Right ventricle myocardium superior (tissue), 1 donor: Measurements from ENCODE around the gene TCN2. TPM values are rescaled to one million over a fixed set of nuclear protein-coding genes. Genes with fewer than 3 reads are reported as not detected.
"Not testable (repeated sequence)": the region's sequence is repeated elsewhere in the genome, so short reads cannot be mapped to it uniquely, and the experiment has no call there.

ENCODE experiments used
- ATAC-seq: fragments of 200-7000 bp; cut with Tn5 transposase; one replicate; pipeline ENCODE4 v1.9.1; 2020; ENCODE audit warnings: mild to moderate bottlenecking; ENCODE audit not compliant: poor library complexity
- DNase-seq: peaks from one replicate; pipeline ENCODE4 v3.0.0-alpha.2; 2020
- intact Hi-C: fragments of 100-400 bp; cut with DNase I; formaldehyde crosslinking; loops from one replicate; pipeline ENCODE4 v1.11.2; 2022
- long read RNA-seq: library from polyadenylated mRNA; unstranded; transcript quantifications from one replicate; pipeline ENCODE4 v2.0.0, GENCODE V29; 2021
- total RNA-seq: library from RNA; stranded (reverse); fragmentation: NEBNext Ultra II Directional; extraction: Animal tissue kit (Norgen Biotek cat#: 25700); gene quantifications from one replicate; pipeline ENCODE4 v1.2.1, GENCODE V29; 2021
- donor health status: DM: no; HTN: yes; CAD: no; lungs with severe emphysema.

The TCN2 gene
- total RNA-seq = 13.4 TPM
- long read RNA-seq, transcript TCN2-201 (9 exons, 2,535 nt) = major isoform, 32 of 48 reads
- long read RNA-seq, partial matches to known transcripts = 7 of 48 reads
- long read RNA-seq, other reads (novel, unspliced or antisense) = 6 of 48 reads

GRCh38 chr22:30606455-30607299 lies at the start of gene TCN2:
TSS of gene TCN2 (plus strand) at chr22:30607174. CDS start at chr22:30607332, 158 bp downstream.
- DNase-seq (peak; percentile 81), ATAC-seq (peak; percentile 87)
- intact Hi-C loops = no loop called here

- DNase-seq (no peak), ATAC-seq (no peak)
- intact Hi-C loops = no loop called here
Measured at GRCh38 chr22:30557243-30557642, 49.7 kb upstream of the TCN2 start.

DNA sequence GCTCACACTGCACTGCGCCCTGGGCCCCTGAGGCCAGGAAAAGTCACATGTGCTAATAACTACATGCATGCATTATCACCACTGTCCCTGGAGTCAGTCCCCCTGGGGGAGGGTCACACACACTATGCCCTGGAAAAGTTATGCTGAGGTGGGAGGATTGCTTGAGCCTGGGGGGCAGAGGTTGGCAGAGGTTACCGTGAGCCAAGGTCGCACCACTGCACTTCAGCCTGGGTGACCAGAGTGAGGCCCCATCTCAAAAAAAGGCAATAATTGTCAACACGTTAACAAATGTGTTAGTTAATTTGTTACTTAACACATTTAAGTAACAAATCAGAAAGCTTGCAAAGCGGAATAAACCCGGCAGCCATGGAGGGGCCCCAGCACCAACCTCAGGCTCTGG lies 47.1 kb upstream of the TCN2 start:
- intact Hi-C loops = no loop called here
- ATAC-seq = no peak
- DNase-seq = no peak

DNA sequence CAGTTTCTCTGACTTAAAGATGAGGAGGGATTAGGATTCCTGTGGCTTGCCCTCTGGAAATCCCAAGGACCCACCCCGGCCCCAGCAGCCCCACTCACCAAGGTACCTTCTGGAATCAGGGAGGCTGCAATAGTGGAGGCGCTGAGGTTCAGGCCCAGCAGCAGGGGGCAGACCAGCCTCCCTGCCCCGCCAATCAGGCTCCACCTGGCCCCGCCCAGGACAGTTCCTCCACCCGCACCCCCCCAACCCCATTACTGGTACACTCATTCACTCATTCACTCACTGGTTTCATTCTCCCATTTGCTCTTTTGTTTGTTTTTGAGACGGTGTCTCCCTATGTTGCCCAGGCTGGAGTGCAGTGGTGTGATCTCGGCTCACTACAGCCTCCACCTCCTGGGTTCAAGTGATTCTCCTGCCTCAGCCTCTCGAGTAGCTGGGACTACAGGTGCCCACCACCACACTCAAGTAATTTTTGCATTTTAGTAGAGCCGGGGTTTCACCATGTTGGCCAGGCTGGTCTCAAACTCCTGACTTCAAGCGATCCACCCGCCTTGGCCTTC lies 46.3 kb upstream of the TCN2 start:
- ATAC-seq, intact Hi-C loops, DNase-seq: not testable (repeated sequence)

- intact Hi-C loops = no loop called here
- ATAC-seq = no peak
- DNase-seq = no peak
Measured at GRCh38 chr22:30561402-30562189, 45.4 kb upstream of the TCN2 start.

DNA sequence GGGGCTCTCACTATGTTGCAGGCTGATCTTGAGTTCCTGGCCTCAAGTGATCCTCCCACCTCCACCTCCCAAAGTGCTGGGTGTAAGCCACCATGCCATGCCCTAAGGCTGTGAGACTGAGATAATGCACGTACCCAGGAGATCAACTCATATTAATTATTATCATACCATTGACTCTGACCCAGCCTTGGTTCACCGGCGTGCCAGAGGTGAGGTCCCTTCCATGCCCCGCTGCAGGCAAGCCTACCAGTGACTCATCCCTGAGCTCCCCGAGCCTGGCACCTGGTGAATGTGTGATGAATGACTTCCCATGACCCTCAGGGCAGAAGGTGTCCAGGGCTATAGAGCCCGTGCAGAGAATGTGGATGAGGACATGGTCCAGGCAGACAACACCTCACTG lies 44.6 kb upstream of the TCN2 start:
- ATAC-seq (no peak), DNase-seq (no peak)
- intact Hi-C loops = no loop called here

DNA sequence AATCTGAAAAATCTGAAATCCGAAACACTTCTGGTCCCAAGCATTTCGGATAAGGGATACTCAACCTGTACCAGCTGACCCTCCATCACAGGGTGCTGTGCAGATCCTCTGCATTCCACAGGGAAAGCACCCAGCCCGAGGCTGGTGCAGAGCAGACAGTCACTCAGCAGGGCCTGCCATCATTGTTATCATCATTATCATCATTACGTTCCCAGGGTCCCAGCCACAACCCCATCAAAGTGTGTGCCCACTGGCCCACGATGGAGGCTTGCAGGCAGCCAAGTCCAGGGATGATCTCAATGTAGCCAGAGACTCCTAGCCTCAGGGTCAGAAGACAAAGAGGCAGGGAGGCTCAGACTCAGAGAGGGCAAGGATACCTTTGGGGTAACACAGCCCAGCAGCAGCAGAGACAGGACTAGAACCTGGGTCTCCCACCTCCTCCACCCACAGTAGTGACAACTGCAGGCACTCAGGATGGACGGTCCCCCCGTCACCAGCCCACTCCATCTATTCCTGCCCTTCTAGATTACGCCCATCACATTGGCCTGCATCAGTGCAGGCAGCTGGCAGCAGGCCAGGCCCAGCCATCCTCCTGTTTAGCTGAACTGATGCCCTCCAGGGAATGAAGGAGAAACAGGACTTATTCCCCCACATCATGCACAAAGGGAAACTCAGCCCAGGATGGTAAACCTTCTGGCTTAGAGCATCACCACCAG lies 42.8 kb upstream of the TCN2 start:
- DNase-seq (no peak), ATAC-seq (no peak)
- intact Hi-C loops = no loop called here

- intact Hi-C loops = no loop called here
- DNase-seq (no peak), ATAC-seq (no peak)
Measured at GRCh38 chr22:30564761-30565119, 42.2 kb upstream of the TCN2 start.

DNA sequence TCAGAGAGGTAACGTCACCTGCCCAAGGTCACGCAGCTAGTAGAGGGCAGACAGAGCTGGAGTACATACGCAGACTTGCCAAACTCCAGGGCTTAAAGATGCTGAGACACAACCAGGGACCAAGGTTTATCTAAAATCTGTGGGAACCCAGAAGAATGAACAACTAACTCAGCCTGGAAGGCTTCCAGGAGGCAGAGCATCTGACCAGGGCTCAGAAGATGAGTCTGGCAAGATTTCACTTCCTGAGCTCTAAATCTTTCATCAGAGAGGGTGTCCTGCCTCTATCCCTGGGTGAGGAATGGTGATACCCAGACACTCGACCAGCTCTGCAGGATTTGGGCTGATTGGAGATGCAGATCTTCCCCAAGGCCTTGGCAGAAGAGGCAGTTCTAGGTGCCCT lies 41.6 kb upstream of the TCN2 start:
- ATAC-seq = no peak

DNA sequence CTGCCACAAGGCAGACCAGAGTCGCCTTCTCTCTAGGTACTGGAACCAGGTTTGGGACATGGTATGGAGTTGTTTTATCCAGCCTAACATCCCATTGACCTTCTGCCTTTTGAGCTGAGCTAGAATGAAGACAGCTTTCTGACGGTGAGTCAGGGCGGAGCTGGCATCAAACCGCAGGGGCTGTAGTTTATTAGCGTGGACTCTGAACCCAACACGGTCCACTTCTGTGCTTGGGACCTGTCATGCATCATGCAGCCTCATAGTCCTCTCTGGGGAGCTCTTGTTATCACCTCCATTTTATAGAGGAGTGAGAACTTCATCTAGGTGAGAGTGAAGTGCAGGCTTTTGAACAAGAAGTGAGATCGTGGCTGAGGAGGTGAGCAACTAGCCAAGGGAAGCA lies 40.8 kb upstream of the TCN2 start:
- ATAC-seq (no peak), DNase-seq (no peak)
- intact Hi-C loops = no loop called here

More for the DNA sequence above, 41.6 kb upstream of the TCN2 start:
- intact Hi-C loops = no loop called here
- DNase-seq = no peak

DNA sequence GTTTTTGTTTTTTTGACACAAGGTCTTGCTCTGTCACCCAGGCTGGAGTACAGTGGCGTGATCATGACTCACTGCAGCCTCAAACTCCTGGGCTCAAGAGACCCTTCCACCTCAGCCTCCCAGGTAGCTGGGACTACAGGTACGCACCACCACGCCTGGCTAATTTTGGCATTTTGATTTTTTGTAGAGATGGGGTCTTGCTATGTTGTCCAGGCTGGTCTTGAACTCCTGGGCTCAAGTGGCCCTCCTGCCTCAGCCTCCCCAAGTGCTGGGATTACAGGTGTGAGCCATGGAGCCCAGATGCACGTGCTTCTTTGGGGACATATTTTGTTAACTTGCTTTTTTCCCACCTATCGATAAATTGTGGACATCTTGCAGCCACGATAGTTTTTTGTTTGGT lies 39.7 kb upstream of the TCN2 start:
- DNase-seq, intact Hi-C loops, ATAC-seq: not testable (repeated sequence)

GRCh38 chr22:30568137-30568805 lies 38.7 kb upstream of the TCN2 start:
- DNase-seq = no peak
- ATAC-seq = no peak
- intact Hi-C loops = no loop called here

DNA sequence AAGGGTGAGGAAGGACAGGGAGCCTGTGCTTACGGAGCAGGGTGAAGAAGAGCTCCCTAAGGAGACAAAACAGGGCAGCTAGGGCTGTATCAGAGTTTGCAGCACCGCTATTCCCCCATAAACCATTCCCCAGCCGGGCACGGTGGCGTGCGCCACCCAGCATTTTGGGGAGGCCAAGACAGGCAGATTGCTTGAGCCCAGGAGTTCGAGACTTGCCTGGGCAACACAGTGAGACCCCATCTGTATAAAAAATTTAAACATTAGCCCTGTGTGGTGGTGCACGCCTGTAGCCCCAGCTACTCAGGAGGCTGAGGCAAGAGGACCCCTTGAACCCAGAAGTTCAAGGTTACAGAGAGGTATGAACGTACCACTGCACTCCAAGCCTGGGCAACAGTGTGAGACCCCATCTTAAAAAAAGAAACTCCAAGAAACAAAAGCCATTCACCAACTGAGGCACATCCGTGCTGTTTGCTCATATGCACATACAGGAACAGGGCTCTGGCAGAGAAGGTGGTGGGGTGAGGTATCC lies 37.2 kb upstream of the TCN2 start:
- DNase-seq = no peak
- intact Hi-C loops = no loop called here
- ATAC-seq = no peak

GRCh38 chr22:30572210-30572609 lies 34.8 kb upstream of the TCN2 start:
- no peak for ATAC-seq
- intact Hi-C loops = no loop called here
- peak; percentile 6 for DNase-seq

- DNase-seq = no peak
- intact Hi-C loops = no loop called here
- ATAC-seq = no peak
Measured at GRCh38 chr22:30572840-30573593, 34.0 kb upstream of the TCN2 start.

DNA sequence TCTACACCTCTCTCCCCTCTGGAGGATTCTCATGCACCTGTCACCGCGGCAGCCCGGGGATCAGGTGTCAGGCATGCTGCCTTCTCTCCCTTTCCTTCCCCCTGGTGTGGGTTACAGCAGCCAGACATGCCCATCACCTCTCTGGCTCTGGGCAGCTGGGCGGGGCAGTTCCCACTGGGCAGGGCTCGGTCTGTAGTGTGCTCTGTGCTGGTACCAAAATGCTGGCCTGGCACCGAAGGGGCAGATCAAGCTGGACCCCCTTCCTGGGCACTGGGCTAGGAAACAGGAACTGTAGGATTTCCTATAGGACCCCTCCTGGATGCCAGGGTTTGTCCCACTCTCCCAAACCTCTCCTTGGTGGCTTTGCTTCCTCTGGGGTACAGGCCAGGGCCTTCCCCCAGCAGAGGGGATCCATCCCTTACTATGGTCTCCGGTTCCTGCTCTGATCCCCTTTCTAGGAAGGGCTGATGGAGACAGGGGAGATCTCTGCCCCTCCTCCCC lies 33.3 kb upstream of the TCN2 start:
- intact Hi-C loops = no loop called here
- no peak for DNase-seq
- ATAC-seq = no peak
